GM20000 (cell line): ENCODE measurements around the gene UQCRQ.

Experiments
- DNase-seq: peaks from one replicate; pipeline ENCODE4 v3.0.0; 2012; ENCODE audit warnings: low spot score
- TF ChIP-seq, protein P1 (sequence below): IDR thresholded peaks from 2 replicates; pipeline ENCODE4 v1.5.1; 2012; ENCODE audit warnings: mild to moderate bottlenecking, control low read depth; ENCODE audit errors: extremely low read depth, missing control alignments

UQCRQ gene

DNA sequence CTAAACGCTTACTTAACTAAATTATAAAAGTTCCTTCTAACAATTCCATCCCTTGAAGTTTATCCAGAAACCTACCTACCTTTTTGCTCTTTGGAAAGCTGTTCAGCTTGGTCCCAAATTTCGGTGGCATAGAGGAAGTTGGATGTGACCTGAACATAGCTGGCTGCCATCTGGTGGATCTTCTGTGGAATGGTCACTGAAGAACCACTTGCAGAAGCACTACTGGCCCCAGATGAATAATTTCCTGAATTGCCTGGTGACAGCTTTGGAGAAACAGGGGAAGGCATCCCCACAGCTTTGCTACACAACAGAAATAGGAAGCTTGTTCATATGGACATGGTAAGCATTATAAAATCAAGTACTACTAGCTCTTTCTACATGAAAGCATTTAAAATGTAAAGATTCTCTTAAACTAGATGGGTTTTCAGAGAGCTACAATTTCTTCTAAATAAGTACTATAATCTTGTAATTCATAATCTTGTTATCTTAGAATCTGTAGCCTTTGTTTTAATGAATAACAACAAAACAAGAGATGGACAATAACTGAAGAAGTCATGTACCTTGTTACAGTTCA is 16.9 kb downstream of the UQCRQ start:
- peak; percentile 43 for DNase-seq
- TF ChIP-seq, protein P1, sequence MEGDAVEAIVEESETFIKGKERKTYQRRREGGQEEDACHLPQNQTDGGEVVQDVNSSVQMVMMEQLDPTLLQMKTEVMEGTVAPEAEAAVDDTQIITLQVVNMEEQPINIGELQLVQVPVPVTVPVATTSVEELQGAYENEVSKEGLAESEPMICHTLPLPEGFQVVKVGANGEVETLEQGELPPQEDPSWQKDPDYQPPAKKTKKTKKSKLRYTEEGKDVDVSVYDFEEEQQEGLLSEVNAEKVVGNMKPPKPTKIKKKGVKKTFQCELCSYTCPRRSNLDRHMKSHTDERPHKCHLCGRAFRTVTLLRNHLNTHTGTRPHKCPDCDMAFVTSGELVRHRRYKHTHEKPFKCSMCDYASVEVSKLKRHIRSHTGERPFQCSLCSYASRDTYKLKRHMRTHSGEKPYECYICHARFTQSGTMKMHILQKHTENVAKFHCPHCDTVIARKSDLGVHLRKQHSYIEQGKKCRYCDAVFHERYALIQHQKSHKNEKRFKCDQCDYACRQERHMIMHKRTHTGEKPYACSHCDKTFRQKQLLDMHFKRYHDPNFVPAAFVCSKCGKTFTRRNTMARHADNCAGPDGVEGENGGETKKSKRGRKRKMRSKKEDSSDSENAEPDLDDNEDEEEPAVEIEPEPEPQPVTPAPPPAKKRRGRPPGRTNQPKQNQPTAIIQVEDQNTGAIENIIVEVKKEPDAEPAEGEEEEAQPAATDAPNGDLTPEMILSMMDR, result peak; percentile 49

DNA sequence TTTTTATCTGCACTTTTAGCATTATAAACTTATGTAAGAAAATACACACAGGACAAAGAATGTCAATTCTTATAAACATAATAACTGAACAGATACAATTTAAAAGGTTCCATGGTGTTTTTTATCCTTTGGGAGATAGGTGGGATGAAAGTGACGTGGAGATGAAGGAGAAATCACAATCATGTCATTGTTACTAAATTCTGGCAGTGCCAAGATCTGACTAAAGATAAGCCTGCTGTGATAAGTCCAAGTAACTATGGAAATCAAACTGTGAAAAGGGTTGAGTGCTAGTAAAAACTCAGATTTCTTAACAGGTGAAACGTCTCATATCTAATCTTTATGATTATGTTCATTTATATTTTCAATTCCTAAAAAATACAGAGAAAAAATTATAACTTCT is 18.1 kb downstream of the UQCRQ start:
- DNase-seq, result no peak
- TF ChIP-seq, protein P1, result no peak

GRCh38 chr5:132886064-132886823 is 19.8 kb downstream of the UQCRQ start:
- no peak for DNase-seq
- TF ChIP-seq, protein P1, result no peak

GRCh38 chr5:132887283-132887682 is 20.8 kb downstream of the UQCRQ start:
- DNase-seq, result no peak
- TF ChIP-seq, protein P1, result no peak

GRCh38 chr5:132889501-132889900 is 23.1 kb downstream of the UQCRQ start:
- TF ChIP-seq, protein P1, result no peak
- no peak for DNase-seq

DNA sequence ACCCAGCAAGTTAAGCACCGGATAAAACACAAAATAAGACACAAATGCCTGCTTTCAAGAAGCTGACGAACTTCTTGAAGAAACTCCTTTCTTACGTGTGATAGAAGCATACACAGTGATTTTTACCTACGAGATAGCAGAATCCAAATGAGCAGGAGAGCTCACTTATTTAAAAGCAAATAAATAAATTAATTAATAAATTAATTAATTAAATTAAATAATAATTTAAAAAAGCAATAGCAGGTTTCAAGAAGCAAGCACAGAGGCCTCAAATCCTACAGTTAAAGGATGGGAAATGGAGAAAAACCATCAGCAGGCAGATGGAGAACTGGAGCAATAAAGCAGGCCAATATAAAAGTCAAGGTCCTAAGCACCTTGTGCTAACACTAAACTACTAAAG is 24.4 kb downstream of the UQCRQ start:
- DNase-seq, result no peak
- TF ChIP-seq, protein P1, result no peak

DNA sequence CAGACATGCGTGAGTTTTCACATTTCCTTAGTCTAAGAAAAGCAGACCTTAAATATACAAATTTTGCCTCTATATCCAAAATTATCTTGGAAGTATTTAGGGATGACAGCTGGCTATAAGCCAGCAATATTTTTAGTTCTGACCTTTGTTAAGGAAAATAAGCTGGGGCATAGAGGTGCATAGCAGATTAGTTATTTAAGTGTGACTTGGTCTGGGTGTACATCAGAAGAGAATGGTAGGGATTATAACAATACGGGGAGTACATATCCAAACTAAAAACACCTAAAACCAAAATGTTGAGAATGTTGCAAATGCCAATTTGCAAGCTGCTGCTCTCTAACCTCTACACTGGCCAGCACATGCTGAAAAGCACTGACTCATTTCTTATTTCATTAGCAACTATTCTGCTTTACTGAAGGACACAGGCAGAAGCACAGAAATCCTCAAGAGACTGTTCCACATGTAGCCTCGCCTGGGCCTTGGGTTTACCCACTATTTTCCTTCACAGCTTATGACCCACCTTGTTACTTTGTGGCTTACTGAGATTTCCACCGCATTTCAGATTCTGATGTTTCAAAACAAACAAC is 29.4 kb downstream of the UQCRQ start:
- TF ChIP-seq, protein P1, result no peak

More for the DNA sequence above, 29.4 kb downstream of the UQCRQ start:
- DNase-seq, result no peak
